BJ (cell line): Measurements from ENCODE around the gene BPIFB4. TPM values are rescaled to one million over a fixed set of nuclear protein-coding genes. Genes with fewer than 3 reads are reported as not detected.
"Not testable (repeated sequence)": the region's sequence is repeated elsewhere in the genome, so short reads cannot be mapped to it uniquely, and the experiment has no call there.

Source experiments
- CTCF ChIA-PET: fragments of 350-600 bp; formaldehyde crosslinking; extraction: SDS; loops from one replicate; lab custom pipeline; 2021; ENCODE audit warnings: antibody characterized with exemption, inconsistent platforms; lab: Yijun Ruan, JAX
- POLR2A ChIA-PET: fragments of 300-600 bp; sonication (Branson Sonifier 250); formaldehyde crosslinking; extraction: SDS; loops from one replicate; lab custom pipeline; 2021; ENCODE audit warnings: antibody characterized with exemption; lab: Charles Lee
- DNase-seq: peaks from one replicate; pipeline ENCODE4 v3.0.0-alpha.2; 2011; ENCODE audit warnings: low read depth
- H3K27me3 ChIP-seq: 2 replicates; pipeline ENCODE4 v1.6.0; 2011; ENCODE audit warnings: low read length; ENCODE audit not compliant: control insufficient read depth, insufficient read depth
- H3K36me3 ChIP-seq: 2 replicates; pipeline ENCODE4 v1.5.1; 2011; ENCODE audit warnings: low read length; ENCODE audit not compliant: control insufficient read depth, insufficient read depth
- H3K4me3 ChIP-seq: 2 replicates; pipeline ENCODE4 v1.5.1; 2011; ENCODE audit warnings: low read depth, mild to moderate bottlenecking, control low read depth, low read length
- polyA plus RNA-seq: library from polyadenylated mRNA; depleted of rRNA; stranded (reverse); fragments of >200 nt; gene quantifications from 2 replicates; pipeline ENCODE4 v1.2.3, GENCODE V29; 2011
- TF ChIP-seq, protein P1 (sequence below): IDR thresholded peaks from 2 replicates; pipeline ENCODE4 v1.5.1; 2011; ENCODE audit warnings: low read depth, mild to moderate bottlenecking, control low read depth, inconsistent platforms, low read length, moderate library complexity; ENCODE audit not compliant: insufficient read depth

Gene BPIFB4
- polyA plus RNA-seq, 1 experiment = not detected

DNA sequence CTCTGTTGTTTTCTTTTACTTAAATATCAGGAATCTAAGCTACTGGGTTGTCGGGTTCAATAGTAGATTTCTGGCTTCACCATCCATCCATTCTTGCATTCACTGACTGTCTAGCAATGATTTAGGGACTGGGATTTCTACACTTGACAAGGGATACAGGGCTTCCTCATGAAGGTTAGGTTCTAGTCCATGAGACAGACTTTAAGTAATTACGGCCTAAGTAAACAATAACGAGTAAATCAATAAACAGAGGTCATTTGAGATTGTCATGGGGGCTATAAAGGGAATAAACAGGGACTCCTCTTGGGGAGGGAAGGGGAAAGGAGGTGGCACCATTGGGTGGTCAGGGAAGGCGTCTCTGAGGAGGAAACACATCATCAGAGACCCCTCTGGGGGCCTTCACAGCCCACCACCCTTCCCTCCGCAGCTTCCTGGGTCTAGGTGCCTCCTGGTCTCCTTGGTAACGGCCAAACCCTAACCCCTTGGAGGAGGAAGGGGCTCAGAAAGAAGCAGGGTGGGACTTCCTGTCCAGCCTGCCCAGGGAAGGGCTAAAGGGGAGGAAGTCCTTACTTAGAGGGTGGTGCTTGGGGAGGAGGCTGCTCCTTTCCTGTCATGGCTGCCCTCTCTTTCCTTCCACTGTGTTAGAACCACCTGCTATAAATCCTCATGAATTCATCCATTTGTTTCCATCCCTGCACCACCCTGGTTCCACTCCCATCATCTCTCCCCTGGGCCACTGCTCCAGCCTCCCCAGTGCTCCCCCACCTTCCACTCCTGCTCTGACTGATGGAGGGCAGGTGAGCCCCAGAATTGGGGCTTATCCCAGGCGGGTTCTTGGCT, 33.3 kb downstream of the BPIFB4 start:
- Histone ChIP-seq H3K36me3 (no peaks in the 10 kb centered on the region), H3K4me3 (no peak overlapping the region), H3K27me3 (no peaks in the 10 kb centered on the region; the same call in 1 of the 2 replicates)
- ChIA-PET CTCF (no interaction called here), POLR2A (no interaction called here)
- no peak for DNase-seq
- TF ChIP-seq, protein P1, sequence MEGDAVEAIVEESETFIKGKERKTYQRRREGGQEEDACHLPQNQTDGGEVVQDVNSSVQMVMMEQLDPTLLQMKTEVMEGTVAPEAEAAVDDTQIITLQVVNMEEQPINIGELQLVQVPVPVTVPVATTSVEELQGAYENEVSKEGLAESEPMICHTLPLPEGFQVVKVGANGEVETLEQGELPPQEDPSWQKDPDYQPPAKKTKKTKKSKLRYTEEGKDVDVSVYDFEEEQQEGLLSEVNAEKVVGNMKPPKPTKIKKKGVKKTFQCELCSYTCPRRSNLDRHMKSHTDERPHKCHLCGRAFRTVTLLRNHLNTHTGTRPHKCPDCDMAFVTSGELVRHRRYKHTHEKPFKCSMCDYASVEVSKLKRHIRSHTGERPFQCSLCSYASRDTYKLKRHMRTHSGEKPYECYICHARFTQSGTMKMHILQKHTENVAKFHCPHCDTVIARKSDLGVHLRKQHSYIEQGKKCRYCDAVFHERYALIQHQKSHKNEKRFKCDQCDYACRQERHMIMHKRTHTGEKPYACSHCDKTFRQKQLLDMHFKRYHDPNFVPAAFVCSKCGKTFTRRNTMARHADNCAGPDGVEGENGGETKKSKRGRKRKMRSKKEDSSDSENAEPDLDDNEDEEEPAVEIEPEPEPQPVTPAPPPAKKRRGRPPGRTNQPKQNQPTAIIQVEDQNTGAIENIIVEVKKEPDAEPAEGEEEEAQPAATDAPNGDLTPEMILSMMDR = no peak

DNA sequence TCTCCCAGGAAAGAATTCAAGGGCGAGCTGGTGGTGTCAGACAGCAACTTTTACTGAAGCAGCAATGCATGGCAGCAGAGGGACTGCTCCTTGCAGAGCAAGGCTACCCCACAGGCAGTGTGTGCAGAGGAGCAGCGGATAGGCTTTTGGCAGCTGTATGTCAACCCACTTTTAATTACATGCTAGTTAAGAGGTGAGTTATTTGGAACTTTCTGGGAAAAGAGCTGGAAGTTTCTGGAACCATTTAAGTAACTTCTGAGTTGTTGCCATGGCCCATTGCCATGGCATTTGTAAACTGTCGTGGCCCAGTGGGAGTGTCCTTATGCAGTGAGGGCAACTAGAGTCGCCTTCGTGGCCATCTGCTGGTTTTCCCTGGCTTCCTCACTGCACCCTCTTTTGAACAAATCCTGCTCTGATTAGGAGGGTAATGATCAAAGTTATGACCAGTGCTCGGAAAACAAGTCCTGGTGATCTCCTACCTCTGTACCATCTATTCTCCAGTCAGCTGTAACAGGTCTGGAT, 34.0 kb downstream of the BPIFB4 start:
- ChIA-PET CTCF (no interaction called here), POLR2A (no interaction called here)
- Histone ChIP-seq H3K4me3 (no peak overlapping the region), H3K36me3 (no peaks in the 10 kb centered on the region), H3K27me3 (no peaks in the 10 kb centered on the region; the same call in 1 of the 2 replicates)
- DNase-seq = no peak
- TF ChIP-seq, protein P1 = no peak

DNA sequence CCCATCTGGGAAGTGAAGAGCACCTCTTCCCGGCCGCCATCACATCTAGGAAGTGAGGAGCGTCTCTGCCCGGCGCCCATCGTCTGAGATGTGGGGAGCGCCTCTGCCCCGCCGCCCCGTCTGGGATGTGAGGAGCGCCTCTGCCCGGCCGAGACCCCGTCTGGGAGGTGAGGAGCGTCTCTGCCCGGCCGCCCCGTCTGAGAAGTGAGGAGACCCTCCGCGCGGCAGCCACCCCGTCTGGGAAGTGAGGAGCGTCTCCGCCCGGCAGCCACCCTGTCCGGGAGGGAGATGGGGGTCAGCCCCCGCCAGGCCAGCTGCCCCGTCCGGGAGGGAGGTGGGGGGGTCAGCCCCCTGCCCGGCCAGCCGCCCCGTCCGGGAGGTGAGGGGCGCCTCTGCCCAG, 36.1 kb downstream of the BPIFB4 start:
- POLR2A ChIA-PET, DNase-seq, CTCF ChIA-PET, H3K36me3 ChIP-seq, H3K27me3 ChIP-seq, H3K4me3 ChIP-seq: not testable (repeated sequence)

DNA sequence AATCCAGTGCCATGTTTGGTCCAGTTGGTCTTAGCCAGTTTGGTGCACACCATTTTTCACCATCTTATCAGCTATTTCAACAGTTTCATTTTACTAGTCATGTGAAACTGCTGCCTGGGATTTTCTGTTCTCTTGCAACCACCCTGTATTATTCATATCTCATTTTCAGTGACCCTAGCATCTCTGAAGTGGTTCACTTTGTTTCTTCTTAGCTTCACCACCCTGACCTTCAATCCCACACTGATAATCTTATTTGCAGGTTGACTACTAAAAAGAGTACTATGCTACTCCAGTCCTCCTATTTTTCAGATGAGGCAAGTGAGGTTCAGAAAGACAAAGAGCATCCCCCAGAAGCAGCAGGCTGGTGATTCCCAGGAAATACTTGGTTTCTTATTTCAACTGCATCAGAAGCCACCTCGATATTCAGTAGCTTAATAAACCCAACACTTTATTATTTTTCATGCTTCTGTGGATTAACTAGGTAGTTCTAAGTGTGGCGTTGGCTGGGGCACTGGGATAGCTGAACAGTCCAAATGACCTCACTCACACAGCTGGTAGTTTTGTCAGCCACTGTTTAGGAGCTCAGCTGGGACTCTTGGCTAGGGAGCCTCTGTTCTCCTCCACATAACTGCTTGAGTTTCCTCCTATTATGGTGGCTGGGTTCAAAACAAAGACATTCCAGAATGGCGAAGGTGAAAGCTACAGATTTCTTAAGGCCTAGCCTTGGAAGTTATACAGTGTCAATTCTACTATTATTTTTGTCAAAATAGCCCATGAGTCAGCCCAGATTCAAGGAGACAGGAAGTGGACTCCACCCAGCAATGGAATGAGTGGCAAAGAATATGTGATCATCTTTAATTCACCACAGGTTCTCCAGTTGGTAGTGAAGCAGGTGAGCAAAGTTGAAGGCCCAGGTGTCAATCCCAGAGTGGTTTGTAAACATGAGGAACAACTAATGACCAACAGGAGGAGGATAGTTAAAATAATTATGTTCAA, 40.6 kb downstream of the BPIFB4 start:
- Histone ChIP-seq H3K4me3 (no peak overlapping the region), H3K27me3 (no peaks in the 10 kb centered on the region), H3K36me3 (no peaks in the 10 kb centered on the region)
- TF ChIP-seq, protein P1 = no peak
- CTCF ChIA-PET = no interaction called here
- no peak for DNase-seq
- POLR2A ChIA-PET = no interaction called here

DNA sequence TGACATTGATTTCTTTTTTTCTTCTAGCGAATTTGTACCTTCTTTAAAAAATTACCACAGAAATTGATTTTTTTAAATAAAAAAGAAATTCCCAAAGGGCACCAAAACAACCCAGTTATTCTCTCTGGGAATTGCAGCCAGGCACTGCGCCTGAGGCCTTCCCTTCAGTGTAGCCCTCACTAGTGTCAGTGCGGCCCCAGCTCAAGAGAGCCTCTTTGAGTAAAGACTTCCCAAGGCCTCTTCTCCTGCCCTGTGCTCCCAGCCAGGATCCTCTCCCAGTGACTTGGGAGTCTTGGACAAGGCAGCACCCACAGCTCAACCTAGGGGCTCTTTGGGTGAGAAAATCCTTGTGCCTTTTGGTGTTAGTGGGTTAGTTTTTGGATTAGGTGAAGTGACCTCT, 41.5 kb downstream of the BPIFB4 start:
- ChIA-PET POLR2A (no interaction called here), CTCF (no interaction called here)
- H3K4me3 ChIP-seq = no peak overlapping the region
- H3K36me3 ChIP-seq = no peaks in the 10 kb centered on the region
- no peak for DNase-seq
- TF ChIP-seq, protein P1 = no peak
- H3K27me3 ChIP-seq = no peaks in the 10 kb centered on the region

DNA sequence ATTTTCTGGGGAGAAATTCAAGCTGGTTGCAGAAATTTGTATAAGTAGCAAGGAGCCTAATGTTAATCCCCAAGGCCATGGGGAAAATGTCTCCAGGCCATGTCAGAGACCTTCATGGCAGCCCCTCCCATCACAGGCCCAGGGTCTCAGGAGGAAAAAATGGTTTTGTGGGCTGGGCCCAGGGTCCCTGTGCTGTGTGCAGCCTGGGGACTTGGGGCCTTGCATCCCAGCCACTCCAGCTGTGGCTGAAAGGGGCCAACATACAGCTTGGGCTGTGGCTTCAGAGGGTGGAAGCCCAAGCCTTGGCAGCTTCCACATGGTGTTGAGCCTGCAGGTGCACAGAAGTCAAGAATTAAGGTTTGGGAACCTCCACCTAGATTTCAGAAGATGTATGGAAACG, 42.9 kb downstream of the BPIFB4 start:
- H3K27me3 ChIP-seq, POLR2A ChIA-PET, CTCF ChIA-PET, H3K4me3 ChIP-seq, DNase-seq, H3K36me3 ChIP-seq: not testable (repeated sequence)
